ENCODE data around the gene BTBD1.

GRCh38 chr15:83104141-83104540, 37.1 kb upstream of the BTBD1 start:
- TF ChIP-seq POLR2A (IDR thresholded peaks at IDR 0.05; ENCODE audit: low read depth, low read length) (no peak), POLR2AphosphoS5 (IDR thresholded peaks at IDR 0.05; ENCODE audit: low read depth, low read length) (no peak), TAF1 (IDR thresholded peaks at IDR 0.05; ENCODE audit: borderline replicate concordance, low read depth, low read length) (no peak)

Measured in GM12892 (cell line).